Activated CD4-positive, alpha-beta T cell treated with anti-CD3 and anti-CD28 coated beads, Interleukin-2, Interleukin-4, amounts not matched to agents 100 ng/mL and 50 ng/mL, durations not matched to agents 16 hours and 8 hours (primary cell): Measurements from ENCODE around the gene OR2Z1.
"Not testable (repeated sequence)": the region's sequence is repeated elsewhere in the genome, so short reads cannot be mapped to it uniquely, and the experiment has no call there.

ENCODE experiments used
- DNase-seq: peaks from one replicate; pipeline ENCODE4 v3.0.0-alpha.2; 2020; ENCODE audit warnings: low spot score

OR2Z1 gene

DNA sequence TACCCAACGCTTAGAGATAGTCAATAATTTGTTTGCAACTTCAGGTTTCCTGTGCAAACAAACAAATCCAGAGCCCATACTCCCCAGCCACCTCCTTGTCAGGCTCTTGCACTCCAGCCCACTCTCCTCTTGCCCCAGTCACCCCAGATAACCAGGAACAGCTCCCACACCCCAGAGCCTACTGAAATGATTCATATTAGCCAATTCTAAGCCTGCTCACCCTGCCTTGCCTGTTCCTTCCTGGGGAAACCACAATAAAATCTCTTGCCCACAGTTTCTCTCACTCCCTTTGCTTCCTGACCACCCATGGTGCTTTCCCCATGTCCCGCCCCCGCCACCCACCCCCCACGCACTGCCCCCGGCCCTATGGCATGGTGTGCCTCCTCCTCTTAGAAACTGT lies 19.1 kb upstream of the OR2Z1 start:
- DNase-seq: peak; percentile 65

DNA sequence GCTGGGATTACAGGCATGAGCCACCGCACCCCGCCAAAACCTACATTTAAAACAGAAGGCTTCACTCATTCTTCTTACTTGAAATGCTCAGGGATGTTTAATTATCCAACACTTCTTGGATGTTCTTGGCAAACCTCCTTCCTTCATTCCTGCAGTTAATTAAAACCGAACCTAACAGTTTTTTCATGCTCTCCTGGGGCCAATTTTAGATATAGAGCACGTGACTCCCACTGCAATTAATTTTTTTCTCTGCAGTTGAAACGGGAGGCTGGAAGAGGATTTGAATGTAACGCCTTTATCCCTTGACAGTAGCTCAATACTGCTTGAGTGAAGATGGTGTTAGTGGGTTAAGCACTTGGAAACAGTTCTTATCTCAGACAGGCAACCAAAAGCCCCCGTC lies 18.2 kb upstream of the OR2Z1 start:
- DNase-seq: no peak

DNA sequence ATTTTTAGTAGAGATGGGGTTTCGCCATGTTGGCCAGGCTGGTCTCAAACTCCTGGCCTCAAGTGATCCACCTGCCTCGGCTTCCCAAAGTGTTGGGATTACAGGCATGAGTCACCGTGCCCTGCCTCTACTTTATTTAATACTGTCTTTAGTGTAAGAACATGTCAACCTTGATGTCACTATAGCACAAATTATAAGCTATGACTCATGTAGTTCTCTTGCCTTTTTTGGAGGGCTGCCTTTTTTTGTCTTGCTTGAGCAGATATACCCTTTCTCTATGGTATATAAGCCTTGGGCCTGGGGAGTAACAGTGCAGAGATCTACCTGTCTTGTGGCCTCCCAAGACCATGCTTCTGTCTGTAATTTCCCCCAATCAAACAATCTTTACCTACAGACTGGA lies 16.1 kb upstream of the OR2Z1 start:
- DNase-seq: not testable (repeated sequence)

DNA sequence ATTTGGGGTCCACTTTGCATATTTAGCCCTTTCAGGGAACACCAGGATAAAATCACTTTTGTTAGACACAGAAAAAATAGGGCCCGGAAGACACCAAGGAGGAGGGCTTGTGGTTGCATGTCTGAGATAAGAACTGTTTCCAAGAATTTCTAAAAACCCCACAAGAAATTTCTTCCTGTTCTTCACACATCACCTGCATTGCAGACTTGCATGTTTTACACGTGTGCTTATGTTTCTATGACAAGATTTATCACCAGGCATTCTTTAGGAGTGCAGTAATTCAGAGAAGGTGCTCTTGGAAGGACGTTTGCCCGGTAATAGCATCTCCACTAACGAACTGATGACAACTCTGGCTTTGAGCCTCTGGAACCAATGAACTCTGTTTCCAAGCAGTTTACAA lies 15.7 kb upstream of the OR2Z1 start:
- DNase-seq: peak; percentile 33

DNA sequence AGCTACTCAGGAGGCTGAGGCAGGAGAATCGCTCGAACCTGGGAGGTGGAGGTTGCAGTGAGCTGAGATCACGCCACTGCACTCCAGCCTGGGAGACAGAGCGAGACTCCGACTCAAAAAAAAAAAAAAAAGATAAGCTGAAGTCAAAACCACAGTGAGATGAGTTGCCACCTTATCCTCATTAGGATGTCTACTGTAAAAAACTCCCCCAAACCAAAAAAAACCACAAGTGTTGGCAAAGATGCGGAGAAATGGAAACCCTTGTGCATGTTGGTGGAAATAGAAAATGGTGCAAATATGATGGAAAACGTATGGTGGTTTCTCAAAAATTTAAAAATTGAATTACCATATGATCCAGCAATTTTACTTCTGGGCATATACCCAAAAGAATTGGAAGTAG lies 11.1 kb upstream of the OR2Z1 start:
- not testable (repeated sequence) for DNase-seq

DNA sequence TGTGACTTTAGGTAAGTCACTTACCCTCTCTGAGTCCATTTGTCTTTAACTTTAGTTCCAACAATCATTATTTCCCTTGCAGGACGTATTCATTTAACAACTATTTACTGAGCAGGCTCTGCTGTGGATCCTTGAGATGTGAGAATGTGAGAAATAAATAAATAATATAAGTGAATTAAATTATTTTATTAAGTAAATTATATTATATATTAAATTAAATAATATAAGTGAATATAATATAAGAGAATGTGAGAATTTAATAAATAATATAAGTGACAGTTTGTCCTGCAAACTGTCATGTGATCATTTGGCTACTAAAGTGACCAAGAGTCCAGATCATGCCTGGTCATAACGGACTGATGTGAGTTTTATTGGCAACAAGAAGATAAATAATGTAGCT lies 598 bp downstream of the OR2Z1 start:
- DNase-seq: no peak

DNA sequence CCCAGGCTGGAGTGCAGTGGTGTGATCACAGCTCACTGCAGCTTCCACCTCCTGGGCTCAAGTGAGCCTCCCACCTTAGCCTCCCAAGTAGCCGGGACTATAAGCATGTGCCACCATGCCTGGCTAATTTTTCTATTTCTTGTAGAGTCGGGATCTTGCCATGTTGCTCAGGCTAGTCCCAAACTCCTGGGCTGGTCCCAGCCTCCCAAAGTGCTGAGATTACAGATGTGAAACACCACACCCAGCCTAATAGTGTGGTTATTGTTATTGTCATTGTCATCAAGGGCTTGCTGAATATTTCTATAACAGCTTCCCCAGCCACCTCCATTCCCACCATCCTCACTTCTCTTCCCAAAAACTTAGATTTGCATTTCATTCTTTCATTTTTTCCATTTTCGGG lies 2.8 kb downstream of the OR2Z1 start:
- DNase-seq: no peak

DNA sequence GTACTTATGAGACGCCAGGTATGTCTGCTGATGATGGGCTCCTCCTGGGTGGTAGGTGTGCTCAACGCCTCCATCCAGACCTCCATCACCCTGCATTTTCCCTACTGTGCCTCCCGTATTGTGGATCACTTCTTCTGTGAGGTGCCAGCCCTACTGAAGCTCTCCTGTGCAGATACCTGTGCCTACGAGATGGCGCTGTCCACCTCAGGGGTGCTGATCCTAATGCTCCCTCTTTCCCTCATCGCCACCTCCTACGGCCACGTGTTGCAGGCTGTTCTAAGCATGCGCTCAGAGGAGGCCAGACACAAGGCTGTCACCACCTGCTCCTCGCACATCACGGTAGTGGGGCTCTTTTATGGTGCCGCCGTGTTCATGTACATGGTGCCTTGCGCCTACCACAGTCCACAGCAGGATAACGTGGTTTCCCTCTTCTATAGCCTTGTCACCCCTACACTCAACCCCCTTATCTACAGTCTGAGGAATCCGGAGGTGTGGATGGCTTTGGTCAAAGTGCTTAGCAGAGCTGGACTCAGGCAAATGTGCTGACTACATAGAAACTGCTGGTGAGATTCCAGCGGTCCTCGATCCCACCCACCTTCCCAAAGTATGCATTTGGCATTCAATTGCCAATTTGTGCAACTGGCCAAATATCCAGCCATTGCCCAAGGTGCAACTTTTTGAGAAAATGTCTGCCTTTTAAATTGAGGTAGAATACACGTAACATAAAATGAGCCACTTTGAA lies 10.2 kb downstream of the OR2Z1 start:
- no peak for DNase-seq

DNA sequence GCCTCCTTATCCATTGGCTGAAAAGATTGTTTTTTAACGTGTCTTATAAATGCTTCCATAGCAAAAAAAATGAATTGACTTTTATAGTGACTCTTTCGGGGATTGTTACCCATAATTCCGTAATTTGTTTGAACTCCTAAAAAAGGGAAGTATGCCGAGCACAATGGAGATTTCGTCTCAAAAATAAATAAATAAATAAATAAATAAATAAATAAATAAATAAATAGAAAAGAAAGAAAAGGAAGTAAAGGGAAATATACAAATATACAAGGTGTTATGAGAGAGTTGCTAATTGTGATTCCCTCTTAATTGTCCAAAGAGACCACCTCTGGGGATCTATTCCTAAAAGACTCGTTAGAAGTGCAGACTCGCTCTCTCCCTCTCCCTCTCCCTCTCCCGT lies 16.9 kb downstream of the OR2Z1 start:
- DNase-seq: no peak

DNA sequence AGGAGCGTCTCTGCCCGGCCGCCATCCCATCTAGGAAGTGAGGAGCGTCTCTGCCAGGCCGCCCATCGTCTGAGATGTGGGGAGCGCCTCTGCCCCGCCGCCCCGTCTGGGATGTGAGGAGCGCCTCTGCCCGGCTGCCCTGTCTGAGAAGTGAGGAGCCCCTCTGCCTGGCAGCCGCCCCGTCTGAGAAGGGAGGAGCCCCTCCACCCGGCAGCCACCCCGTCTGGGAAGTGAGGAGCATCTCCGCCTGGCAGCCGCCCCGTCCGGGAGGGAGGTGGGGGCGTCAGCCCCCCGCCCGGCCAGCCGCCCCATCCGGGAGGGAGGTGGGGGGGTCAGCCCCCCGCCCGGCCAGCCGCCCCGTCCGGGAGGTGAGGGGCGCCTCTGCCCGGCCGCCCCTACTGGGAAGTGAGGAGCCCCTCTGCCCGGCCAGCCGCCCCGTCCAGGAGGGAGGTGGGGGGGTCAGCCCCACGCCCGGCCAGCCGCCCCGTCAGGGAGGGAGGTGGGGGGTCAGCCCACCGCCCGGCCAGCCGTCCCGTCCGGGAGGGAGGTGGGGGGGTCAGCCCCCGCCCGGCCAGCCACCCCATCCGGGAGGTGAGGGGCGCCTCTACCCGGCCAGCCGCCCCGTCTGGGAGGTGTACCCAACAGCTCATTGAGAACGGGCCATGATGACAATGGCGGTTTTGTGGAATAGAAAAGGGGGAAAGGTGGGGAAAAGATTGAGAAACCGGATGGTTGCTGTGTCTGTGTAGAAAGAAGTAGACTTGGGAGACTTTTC lies 18.0 kb downstream of the OR2Z1 start:
- not testable (repeated sequence) for DNase-seq

DNA sequence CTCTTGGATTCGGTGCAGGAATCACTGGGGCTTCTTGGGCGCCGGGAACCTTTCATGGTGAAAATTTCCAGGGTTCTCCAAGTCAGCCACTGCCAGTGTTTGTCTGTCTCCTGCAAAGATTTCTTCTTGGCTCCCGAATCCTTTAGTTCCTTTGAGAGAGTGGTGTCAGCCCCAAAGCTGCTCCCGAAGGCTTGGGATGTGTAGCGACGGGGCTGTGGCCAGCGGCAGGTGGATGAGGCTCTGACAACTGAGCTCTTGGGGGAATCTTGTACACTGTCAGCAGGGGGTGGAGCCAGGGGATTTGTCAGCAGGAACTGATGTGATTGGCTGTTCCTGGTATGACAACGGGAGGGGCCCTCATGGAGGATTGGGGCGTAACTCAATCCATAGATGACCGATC lies 45.8 kb downstream of the OR2Z1 start:
- DNase-seq: not testable (repeated sequence)

DNA sequence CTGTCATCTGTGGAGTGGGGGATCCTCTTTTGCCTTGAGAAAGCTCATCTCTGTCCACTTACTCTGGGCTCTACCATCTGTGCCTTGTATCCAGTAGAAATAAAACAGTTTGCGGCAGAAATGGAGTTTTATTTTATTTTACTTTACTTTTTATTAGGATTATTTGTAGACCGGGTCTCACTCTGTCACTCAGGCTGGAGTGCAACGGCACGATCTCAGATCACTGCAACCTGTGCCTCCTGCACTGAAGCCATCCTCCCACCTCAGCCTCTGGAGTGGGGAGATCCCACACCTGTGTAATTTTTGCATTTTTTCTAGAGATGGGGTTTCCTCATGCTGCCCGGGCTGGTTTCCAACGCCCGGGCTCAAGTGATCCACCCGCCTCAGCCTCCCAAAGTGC lies 47.8 kb downstream of the OR2Z1 start:
- DNase-seq: not testable (repeated sequence)

DNA sequence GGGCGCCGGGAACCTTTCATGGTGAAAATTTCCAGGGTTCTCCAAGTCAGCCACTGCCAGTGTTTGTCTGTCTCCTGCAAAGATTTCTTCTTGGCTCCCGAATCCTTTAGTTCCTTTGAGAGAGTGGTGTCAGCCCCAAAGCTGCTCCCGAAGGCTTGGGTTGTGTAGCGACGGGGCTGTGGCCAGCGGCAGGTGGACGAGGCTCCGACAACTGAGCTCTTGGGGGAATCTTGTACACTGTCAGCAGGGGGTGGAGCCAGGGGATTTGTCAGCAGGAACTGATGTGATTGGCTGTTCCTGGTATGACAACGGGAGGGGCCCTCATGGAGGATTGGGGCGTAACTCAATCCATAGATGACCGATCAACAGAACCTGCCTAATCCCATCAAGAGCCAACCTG lies 52.2 kb downstream of the OR2Z1 start:
- DNase-seq: not testable (repeated sequence)
